Jurkat, Clone E6-1 (cell line): ENCODE measurements around the gene ARFGAP1. TPM values are rescaled to one million over a fixed set of nuclear protein-coding genes. Genes with fewer than 3 reads are reported as not detected.
A peak's percentile ranks its signal among the peaks of the same experiment; 100 is the strongest.

ENCODE experiments used
- DNase-seq: peaks from one replicate; pipeline ENCODE4 v3.0.0-alpha.2; 2011; ENCODE audit warnings: low read depth, low spot score
- H3K4me3 ChIP-seq: 2 replicates; pipeline ENCODE4 v1.5.1; 2011; ENCODE audit warnings: mild to moderate bottlenecking, low read length, control low read depth, moderate library complexity
- polyA plus RNA-seq: library from polyadenylated mRNA; unstranded; fragments of >200 nt; gene quantifications from one replicate; pipeline ENCODE4 v1.2.1, GENCODE V29; 2012; ENCODE audit warnings: missing spikeins; ENCODE audit not compliant: insufficient read length, insufficient read depth

Gene ARFGAP1
- polyA plus RNA-seq, result 127 TPM

GRCh38 chr20:63272105-63273058, at the start of gene ARFGAP1:
TSS of gene ARFGAP1 (plus strand) at chr20:63272813. CDS start at chr20:63275581, 2,768 bp downstream.
- DNase-seq, result peak; percentile 71
- peak within 1 kb of the TSS; percentile 89 for H3K4me3 ChIP-seq

- H3K4me3 ChIP-seq, result no peak overlapping the region
- peak; percentile 35 for DNase-seq
These were observed 49.3 kb upstream of the ARFGAP1 start for GRCh38 chr20:63223121-63223825.

- DNase-seq, result no peak
These were observed 48.8 kb upstream of the ARFGAP1 start for GRCh38 chr20:63223826-63224207.

GRCh38 chr20:63224412-63225081, 48.1 kb upstream of the ARFGAP1 start:
- DNase-seq, result no peak
- no peak overlapping the region for H3K4me3 ChIP-seq

More at GRCh38 chr20:63223826-63224207, 48.8 kb upstream of the ARFGAP1 start:
- H3K4me3 ChIP-seq, result no peak overlapping the region

- no peak for DNase-seq
- H3K4me3 ChIP-seq, result no peak overlapping the region
These were observed 47.5 kb upstream of the ARFGAP1 start for GRCh38 chr20:63225082-63225454.

GRCh38 chr20:63226042-63226943, 46.3 kb upstream of the ARFGAP1 start:
- H3K4me3 ChIP-seq, result no peak overlapping the region
- DNase-seq, result no peak

- no peak overlapping the region for H3K4me3 ChIP-seq
- no peak for DNase-seq
These were observed 45.4 kb upstream of the ARFGAP1 start for GRCh38 chr20:63227260-63227659.

- H3K4me3 ChIP-seq, result no peak overlapping the region
- DNase-seq, result no peak
These were observed 43.8 kb upstream of the ARFGAP1 start for GRCh38 chr20:63228806-63229205.

- no peak overlapping the region for H3K4me3 ChIP-seq
- DNase-seq, result no peak
These were observed 41.8 kb upstream of the ARFGAP1 start for GRCh38 chr20:63230800-63231268.

- H3K4me3 ChIP-seq, result no peak overlapping the region
These were observed 40.2 kb upstream of the ARFGAP1 start for GRCh38 chr20:63232235-63233060.

GRCh38 chr20:63233061-63233344, 39.6 kb upstream of the ARFGAP1 start:
- no peak overlapping the region for H3K4me3 ChIP-seq
- DNase-seq, result no peak

More at GRCh38 chr20:63232235-63233060, 40.2 kb upstream of the ARFGAP1 start:
- no peak for DNase-seq

- no peak for DNase-seq
- H3K4me3 ChIP-seq, result no peak overlapping the region
These were observed 38.7 kb upstream of the ARFGAP1 start for GRCh38 chr20:63233924-63234323.

- H3K4me3 ChIP-seq, result no peak overlapping the region
- DNase-seq, result no peak
These were observed 37.8 kb upstream of the ARFGAP1 start for GRCh38 chr20:63234693-63235398.

GRCh38 chr20:63235399-63235983, 37.1 kb upstream of the ARFGAP1 start, which contains the start of gene BIRC7:
TSS of gene BIRC7 (plus strand) at chr20:63235905. CDS start at chr20:63236097, 192 bp downstream.
- no peak for DNase-seq
- no peak within 1 kb of the TSS for H3K4me3 ChIP-seq

GRCh38 chr20:63236116-63236837, 36.3 kb upstream of the ARFGAP1 start:
- H3K4me3 ChIP-seq, result no peak overlapping the region
- DNase-seq, result no peak

GRCh38 chr20:63238031-63238430, 34.6 kb upstream of the ARFGAP1 start:
- no peak for DNase-seq
- no peak overlapping the region for H3K4me3 ChIP-seq
